ENCODE results near the gene ARHGEF26.

Gene ARHGEF26

DNA sequence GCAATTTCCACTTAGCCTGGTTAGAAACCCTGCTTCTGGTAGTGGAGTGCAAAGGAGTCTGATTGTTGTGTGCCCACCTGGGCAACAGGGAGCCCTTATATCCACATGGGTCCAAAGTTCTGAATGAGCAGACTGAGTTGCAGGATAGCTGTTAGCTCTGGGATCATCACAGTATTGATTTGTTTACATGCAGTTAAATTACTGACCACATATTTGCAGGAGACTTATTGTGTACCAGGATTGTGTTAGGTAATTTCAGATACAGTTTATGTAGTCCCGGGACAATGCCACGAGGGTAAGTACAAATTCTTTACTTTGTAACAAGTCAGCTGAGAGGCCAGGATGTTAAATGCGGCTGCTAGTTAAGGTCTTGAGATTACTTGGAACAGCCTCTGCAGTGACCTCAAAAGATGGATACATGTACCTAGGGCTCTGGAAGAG, 18.8 kb downstream of the ARHGEF26 start:
- TF ChIP-seq, protein P1, sequence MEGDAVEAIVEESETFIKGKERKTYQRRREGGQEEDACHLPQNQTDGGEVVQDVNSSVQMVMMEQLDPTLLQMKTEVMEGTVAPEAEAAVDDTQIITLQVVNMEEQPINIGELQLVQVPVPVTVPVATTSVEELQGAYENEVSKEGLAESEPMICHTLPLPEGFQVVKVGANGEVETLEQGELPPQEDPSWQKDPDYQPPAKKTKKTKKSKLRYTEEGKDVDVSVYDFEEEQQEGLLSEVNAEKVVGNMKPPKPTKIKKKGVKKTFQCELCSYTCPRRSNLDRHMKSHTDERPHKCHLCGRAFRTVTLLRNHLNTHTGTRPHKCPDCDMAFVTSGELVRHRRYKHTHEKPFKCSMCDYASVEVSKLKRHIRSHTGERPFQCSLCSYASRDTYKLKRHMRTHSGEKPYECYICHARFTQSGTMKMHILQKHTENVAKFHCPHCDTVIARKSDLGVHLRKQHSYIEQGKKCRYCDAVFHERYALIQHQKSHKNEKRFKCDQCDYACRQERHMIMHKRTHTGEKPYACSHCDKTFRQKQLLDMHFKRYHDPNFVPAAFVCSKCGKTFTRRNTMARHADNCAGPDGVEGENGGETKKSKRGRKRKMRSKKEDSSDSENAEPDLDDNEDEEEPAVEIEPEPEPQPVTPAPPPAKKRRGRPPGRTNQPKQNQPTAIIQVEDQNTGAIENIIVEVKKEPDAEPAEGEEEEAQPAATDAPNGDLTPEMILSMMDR (conservative IDR thresholded peaks at IDR 0.05; ENCODE audit: low read length): no peak
- no peak overlapping the region for H3K4me3 ChIP-seq (ENCODE audit: low read length)
- no peak for DNase-seq (ENCODE audit: low read depth)

DNA sequence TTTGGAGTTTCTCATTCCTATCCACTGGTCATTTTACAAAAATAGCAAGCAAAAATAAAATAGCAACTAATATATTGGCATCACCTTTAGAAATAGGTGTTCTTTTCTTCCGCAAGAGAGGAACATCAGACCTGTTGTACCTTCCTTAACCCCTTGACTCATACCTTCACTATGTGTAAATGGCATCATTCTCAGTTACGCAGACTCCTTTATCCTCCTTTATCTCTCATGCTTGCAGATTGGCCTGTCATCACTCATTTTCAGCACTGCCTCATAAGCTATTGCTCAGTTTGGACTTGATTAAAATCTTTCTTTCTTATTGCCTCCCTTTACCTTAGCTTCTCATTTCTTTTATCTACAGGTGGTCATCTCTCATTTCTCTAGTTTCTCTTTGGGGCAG, 21.4 kb downstream of the ARHGEF26 start:
- no peak overlapping the region for H3K4me3 ChIP-seq (ENCODE audit: low read length)
- DNase-seq (ENCODE audit: low read depth): no peak
- TF ChIP-seq, protein P1 (conservative IDR thresholded peaks at IDR 0.05; ENCODE audit: low read length): no peak

DNA sequence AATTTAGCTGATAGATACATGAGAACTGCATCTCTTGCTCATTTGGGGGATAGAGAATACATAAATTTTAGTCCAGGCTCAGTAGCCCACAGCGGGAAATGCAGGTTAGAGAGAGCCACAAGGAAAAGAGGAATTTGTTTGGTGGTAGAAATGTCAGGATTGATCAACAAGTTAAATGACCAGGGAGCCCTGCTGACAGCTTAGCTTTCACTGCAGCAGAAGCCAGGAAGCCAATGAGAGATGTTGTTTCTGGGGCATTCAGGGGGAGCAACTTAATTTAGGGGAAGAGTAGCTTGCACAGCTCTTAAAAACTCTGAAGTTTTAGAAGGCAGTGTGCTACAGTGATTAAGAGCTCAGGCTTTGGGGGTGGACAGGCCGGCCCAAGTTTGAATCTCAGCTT, 22.7 kb downstream of the ARHGEF26 start:
- TF ChIP-seq, protein P1 (conservative IDR thresholded peaks at IDR 0.05; ENCODE audit: low read length): no peak
- no peak for DNase-seq (ENCODE audit: low read depth)

DNA sequence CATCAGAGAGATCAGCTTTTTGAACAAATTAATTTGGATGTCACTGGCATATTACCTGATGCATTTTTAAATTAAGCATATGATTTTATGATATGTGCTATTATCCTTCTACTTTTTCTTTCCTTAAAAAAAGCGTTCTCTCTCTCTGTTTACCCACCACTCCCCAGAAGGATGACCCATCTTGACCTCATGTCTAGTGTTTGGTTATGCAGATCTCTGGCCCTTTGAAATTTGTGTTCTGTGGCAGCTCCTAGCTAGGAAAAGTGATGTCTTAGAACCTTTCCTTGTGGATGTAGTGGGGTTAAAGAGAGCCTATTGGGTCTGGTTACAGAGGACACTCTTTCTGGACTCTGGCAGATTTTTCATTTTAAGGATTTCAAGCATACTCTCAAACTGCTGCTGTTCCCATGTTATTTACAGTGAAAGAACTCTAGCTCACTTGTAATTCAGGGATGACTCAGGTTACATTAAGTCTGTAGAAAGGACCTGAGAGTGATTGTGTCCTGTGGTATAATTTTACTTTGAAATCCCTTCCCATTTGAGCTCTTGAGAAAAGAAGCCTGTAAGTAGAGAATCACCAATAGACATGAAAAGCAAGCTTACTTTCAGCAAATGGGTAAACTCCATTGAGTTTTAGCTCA, 23.8 kb downstream of the ARHGEF26 start:
- TF ChIP-seq, protein P1 (conservative IDR thresholded peaks at IDR 0.05; ENCODE audit: low read length): no peak
- no peak for DNase-seq (ENCODE audit: low read depth)
- no peak overlapping the region for H3K4me3 ChIP-seq (ENCODE audit: low read length)

More for the DNA sequence above, 22.7 kb downstream of the ARHGEF26 start:
- H3K4me3 ChIP-seq (ENCODE audit: low read length): no peak overlapping the region

DNA sequence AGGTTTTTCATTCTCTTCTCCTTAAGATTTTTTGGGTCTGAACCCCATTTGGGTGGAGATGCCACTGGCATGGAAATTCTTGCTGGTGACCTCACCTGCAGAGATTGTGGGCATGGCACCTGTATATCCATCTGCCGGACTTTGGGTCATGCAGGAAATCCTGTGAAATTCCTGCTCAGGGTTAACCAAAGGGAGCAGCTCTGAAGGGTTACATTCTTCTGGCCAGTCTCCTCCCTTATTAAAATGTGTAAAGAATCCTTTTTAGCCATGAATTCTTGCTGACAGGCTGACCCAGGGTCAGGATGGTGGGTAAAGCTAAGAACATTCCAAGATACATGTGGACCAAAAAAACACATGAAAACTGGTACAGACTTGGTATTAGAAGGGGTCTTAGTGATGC, 27.4 kb downstream of the ARHGEF26 start:
- DNase-seq (ENCODE audit: low read depth): peak; percentile 2
- TF ChIP-seq, protein P1 (conservative IDR thresholded peaks at IDR 0.05; ENCODE audit: low read length): no peak

DNA sequence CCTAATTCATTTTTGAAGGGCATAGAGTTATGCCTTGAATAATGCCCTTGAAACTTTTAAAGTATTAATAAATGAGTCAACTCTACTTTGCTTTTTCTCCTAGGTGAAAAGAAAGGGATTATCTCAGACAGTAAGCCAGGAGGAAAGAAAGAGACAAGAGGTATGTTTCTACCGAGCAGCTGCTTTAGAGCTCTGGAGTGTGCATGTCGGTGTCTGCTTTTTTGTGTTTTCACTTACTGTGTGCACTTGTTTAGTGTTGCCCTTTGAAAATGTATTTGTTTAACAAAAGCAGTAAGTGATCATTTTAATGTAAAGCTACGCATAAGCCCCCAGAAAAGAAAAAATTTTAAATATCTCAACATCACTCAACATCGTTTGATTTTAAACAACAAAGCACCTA, 28.1 kb downstream of the ARHGEF26 start:
- TF ChIP-seq, protein P1 (conservative IDR thresholded peaks at IDR 0.05; ENCODE audit: low read length): no peak
- no peak overlapping the region for H3K4me3 ChIP-seq (ENCODE audit: low read length)
- DNase-seq (ENCODE audit: low read depth): no peak

More for the DNA sequence above, 27.4 kb downstream of the ARHGEF26 start:
- no peak overlapping the region for H3K4me3 ChIP-seq (ENCODE audit: low read length)

DNA sequence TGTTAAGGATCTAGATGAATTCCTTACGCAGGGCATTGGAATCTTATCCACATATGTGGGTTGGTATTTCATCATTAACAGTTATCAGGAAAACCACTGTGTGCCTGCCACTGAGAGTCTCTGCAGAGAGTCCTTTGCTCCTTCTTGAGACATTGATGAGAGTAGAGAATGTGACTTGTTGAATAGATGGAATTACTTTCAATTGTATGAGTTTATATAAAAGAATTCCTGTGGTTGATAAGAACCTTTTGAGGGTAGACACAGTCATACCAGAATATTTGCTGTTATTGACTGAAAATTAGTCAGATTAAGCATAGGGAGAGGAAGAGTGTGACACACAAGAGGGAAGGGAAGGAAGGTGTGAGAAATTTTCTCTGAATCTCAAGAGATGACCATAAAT, 30.8 kb downstream of the ARHGEF26 start:
- H3K4me3 ChIP-seq (ENCODE audit: low read length): no peak overlapping the region
- TF ChIP-seq, protein P1 (conservative IDR thresholded peaks at IDR 0.05; ENCODE audit: low read length): no peak
- peak; percentile 82 for DNase-seq (ENCODE audit: low read depth)

Data from AG10803 (cell line).